Activated CD8-positive, alpha-beta T cell treated with anti-CD3 and anti-CD28 coated beads, Interleukin-2, amount 10 ng/mL, durations not matched to agents 7 days and 5 days (primary cell): ENCODE data around the gene NTM. TPM values are rescaled to one million over a fixed set of nuclear protein-coding genes. Genes with fewer than 3 reads are reported as not detected.

Source experiments
- ATAC-seq: fragments of 150-1000 bp; cut with Tn5 transposase; one replicate; pipeline ENCODE4 v1.10.0; 2021; ENCODE audit warnings: moderate library complexity
- CTCF ChIA-PET: fragments of 350-600 bp; sonication (Branson Sonifier 250); formaldehyde crosslinking; loops from one replicate; lab custom pipeline; 2021; ENCODE audit warnings: antibody characterized with exemption; lab: Charles Lee
- POLR2A ChIA-PET: fragments of 350-600 bp; sonication (Branson Sonifier 250); formaldehyde crosslinking; loops from one replicate; lab custom pipeline; 2021; ENCODE audit warnings: antibody characterized with exemption; lab: Charles Lee
- DNase-seq: peaks from one replicate; pipeline ENCODE4 v3.0.0-alpha.2; 2020
- H3K27ac Mint-ChIP-seq: one replicate; pipeline ENCODE4 v1.8.0; 2021; ENCODE audit warnings: mild to moderate bottlenecking, mixed read lengths
- H3K27me3 Mint-ChIP-seq: one replicate; pipeline ENCODE4 v1.8.0; 2021; ENCODE audit warnings: low read depth, mixed read lengths
- H3K36me3 Mint-ChIP-seq: one replicate; pipeline ENCODE4 v1.8.0; 2021; ENCODE audit warnings: low read depth, mixed read lengths
- H3K4me1 Mint-ChIP-seq: one replicate; pipeline ENCODE4 v1.8.0; 2021; ENCODE audit warnings: low read depth, mixed read lengths
- H3K4me3 Mint-ChIP-seq: one replicate; pipeline ENCODE4 v1.8.0; 2021; ENCODE audit warnings: mild to moderate bottlenecking, mixed read lengths
- H3K9me3 Mint-ChIP-seq: one replicate; pipeline ENCODE4 v1.8.0; 2022; ENCODE audit warnings: mixed read lengths; ENCODE audit not compliant: insufficient read depth
- total RNA-seq, 2 experiments: library from RNA; stranded (reverse); gene quantifications; one replicate each; pipeline ENCODE4 v1.2.3, GENCODE V29; 2021

The NTM gene
- total RNA-seq, 2 experiments from 2014 or later, result not detected

- H3K9me3 Mint-ChIP-seq, result no peaks in the 10 kb centered on the region
- ChIA-PET CTCF (no interaction called here), POLR2A (no interaction called here)
- no peak for ATAC-seq
- H3K36me3 Mint-ChIP-seq, result no peaks in the 10 kb centered on the region
- H3K27ac Mint-ChIP-seq, result no peak overlapping the region
- H3K4me3 Mint-ChIP-seq, result no peak overlapping the region
- H3K27me3 Mint-ChIP-seq, result no peaks in the 10 kb centered on the region
- no peaks in the 10 kb centered on the region for H3K4me1 Mint-ChIP-seq
- DNase-seq, result no peak
Measured at GRCh38 chr11:131584785-131585592, 214.6 kb downstream of the NTM start.

GRCh38 chr11:131588057-131588456, 217.6 kb downstream of the NTM start:
- Mint-ChIP-seq H3K27me3 (no peaks in the 10 kb centered on the region), H3K27ac (no peak overlapping the region), H3K36me3 (no peaks in the 10 kb centered on the region), H3K4me1 (no peaks in the 10 kb centered on the region), H3K9me3 (no peaks in the 10 kb centered on the region), H3K4me3 (no peak overlapping the region)
- no peak for DNase-seq
- ATAC-seq, result no peak
- POLR2A ChIA-PET, result no interaction called here
- CTCF ChIA-PET, result no interaction called here

GRCh38 chr11:131591051-131591461, 220.6 kb downstream of the NTM start:
- CTCF ChIA-PET, result no interaction called here
- ATAC-seq (no peak), DNase-seq (no peak)
- Mint-ChIP-seq H3K9me3 (no peaks in the 10 kb centered on the region), H3K36me3 (no peaks in the 10 kb centered on the region), H3K27ac (no peak overlapping the region), H3K4me1 (no peaks in the 10 kb centered on the region), H3K27me3 (no peaks in the 10 kb centered on the region), H3K4me3 (no peak overlapping the region)
- POLR2A ChIA-PET, result no interaction called here

GRCh38 chr11:131592152-131592551, 221.7 kb downstream of the NTM start:
- no peaks in the 10 kb centered on the region for H3K27me3 Mint-ChIP-seq
- H3K4me3 Mint-ChIP-seq, result no peak overlapping the region
- ChIA-PET CTCF (no interaction called here), POLR2A (no interaction called here)
- H3K9me3 Mint-ChIP-seq, result no peaks in the 10 kb centered on the region
- no peak for DNase-seq
- no peak for ATAC-seq
- H3K27ac Mint-ChIP-seq, result no peak overlapping the region
- H3K36me3 Mint-ChIP-seq, result no peaks in the 10 kb centered on the region
- no peaks in the 10 kb centered on the region for H3K4me1 Mint-ChIP-seq

- Mint-ChIP-seq H3K27ac (no peak overlapping the region), H3K4me1 (no peaks in the 10 kb centered on the region), H3K27me3 (no peaks in the 10 kb centered on the region), H3K9me3 (no peaks in the 10 kb centered on the region), H3K4me3 (no peak overlapping the region), H3K36me3 (no peaks in the 10 kb centered on the region)
- DNase-seq, result no peak
- ChIA-PET CTCF (no interaction called here), POLR2A (no interaction called here)
- ATAC-seq, result no peak
Measured at GRCh38 chr11:131592734-131593133, 222.3 kb downstream of the NTM start.

GRCh38 chr11:131593301-131593700, 222.9 kb downstream of the NTM start:
- DNase-seq, result no peak
- POLR2A ChIA-PET, result no interaction called here

GRCh38 chr11:131595797-131596196, 225.4 kb downstream of the NTM start:
- Mint-ChIP-seq H3K27me3 (no peaks in the 10 kb centered on the region), H3K4me3 (no peak overlapping the region), H3K36me3 (no peaks in the 10 kb centered on the region), H3K4me1 (no peaks in the 10 kb centered on the region), H3K27ac (no peak overlapping the region), H3K9me3 (no peaks in the 10 kb centered on the region)
- CTCF ChIA-PET, result no interaction called here
- ATAC-seq (no peak), DNase-seq (no peak)
- POLR2A ChIA-PET, result interaction anchor here (0.5 kb wide), 1 partner anchor 9 kb away, joined by 6 read pairs; no protein-coding TSS in a partner anchor

More at GRCh38 chr11:131593301-131593700, 222.9 kb downstream of the NTM start:
- H3K9me3 Mint-ChIP-seq, result no peaks in the 10 kb centered on the region
- no peak overlapping the region for H3K4me3 Mint-ChIP-seq
- no peaks in the 10 kb centered on the region for H3K36me3 Mint-ChIP-seq
- H3K4me1 Mint-ChIP-seq, result no peaks in the 10 kb centered on the region
- no peak for ATAC-seq
- no peak overlapping the region for H3K27ac Mint-ChIP-seq
- CTCF ChIA-PET, result no interaction called here
- H3K27me3 Mint-ChIP-seq, result no peaks in the 10 kb centered on the region

GRCh38 chr11:131597890-131598289, 227.5 kb downstream of the NTM start:
- DNase-seq, result no peak
- Mint-ChIP-seq H3K4me1 (no peaks in the 10 kb centered on the region), H3K9me3 (no peaks in the 10 kb centered on the region), H3K27me3 (no peaks in the 10 kb centered on the region), H3K36me3 (no peaks in the 10 kb centered on the region), H3K4me3 (no peak overlapping the region), H3K27ac (no peak overlapping the region)
- ATAC-seq, result no peak
- CTCF ChIA-PET, result no interaction called here
- POLR2A ChIA-PET, result no interaction called here

GRCh38 chr11:131598305-131598704, 227.9 kb downstream of the NTM start:
- ChIA-PET CTCF (no interaction called here), POLR2A (no interaction called here)
- no peak overlapping the region for H3K27ac Mint-ChIP-seq
- H3K4me1 Mint-ChIP-seq, result no peaks in the 10 kb centered on the region
- H3K27me3 Mint-ChIP-seq, result no peaks in the 10 kb centered on the region
- H3K4me3 Mint-ChIP-seq, result no peak overlapping the region
- DNase-seq (no peak), ATAC-seq (no peak)
- no peaks in the 10 kb centered on the region for H3K36me3 Mint-ChIP-seq
- H3K9me3 Mint-ChIP-seq, result no peaks in the 10 kb centered on the region

GRCh38 chr11:131599285-131599684, 228.9 kb downstream of the NTM start:
- CTCF ChIA-PET, result no interaction called here
- no peak for ATAC-seq
- POLR2A ChIA-PET, result no interaction called here
- Mint-ChIP-seq H3K4me3 (no peak overlapping the region), H3K36me3 (no peaks in the 10 kb centered on the region), H3K4me1 (no peaks in the 10 kb centered on the region), H3K27me3 (no peaks in the 10 kb centered on the region), H3K27ac (no peak overlapping the region), H3K9me3 (no peaks in the 10 kb centered on the region)
- DNase-seq, result no peak

- Mint-ChIP-seq H3K27ac (no peak overlapping the region), H3K27me3 (no peaks in the 10 kb centered on the region), H3K4me1 (no peaks in the 10 kb centered on the region), H3K4me3 (no peak overlapping the region), H3K9me3 (no peaks in the 10 kb centered on the region), H3K36me3 (no peaks in the 10 kb centered on the region)
- ATAC-seq, result no peak
- no peak for DNase-seq
- CTCF ChIA-PET, result no interaction called here
- POLR2A ChIA-PET, result no interaction called here
Measured at GRCh38 chr11:131600628-131601027, 230.2 kb downstream of the NTM start.

GRCh38 chr11:131601586-131601985, 231.2 kb downstream of the NTM start:
- DNase-seq (no peak), ATAC-seq (no peak)
- Mint-ChIP-seq H3K9me3 (no peaks in the 10 kb centered on the region), H3K4me1 (no peaks in the 10 kb centered on the region), H3K27ac (no peak overlapping the region), H3K36me3 (no peaks in the 10 kb centered on the region), H3K27me3 (no peaks in the 10 kb centered on the region), H3K4me3 (no peak overlapping the region)
- CTCF ChIA-PET, result no interaction called here
- POLR2A ChIA-PET, result no interaction called here

GRCh38 chr11:131602431-131602830, 232.0 kb downstream of the NTM start:
- Mint-ChIP-seq H3K36me3 (no peaks in the 10 kb centered on the region), H3K27ac (no peak overlapping the region), H3K9me3 (no peaks in the 10 kb centered on the region), H3K4me1 (no peaks in the 10 kb centered on the region), H3K27me3 (no peaks in the 10 kb centered on the region), H3K4me3 (no peak overlapping the region)
- CTCF ChIA-PET, result no interaction called here
- DNase-seq (no peak), ATAC-seq (no peak)
- POLR2A ChIA-PET, result no interaction called here
